Sigmoid colon (tissue), 4 donors: ENCODE results near the gene RIN1.

ENCODE experiments used
- CTCF ChIP-seq, 4 experiments: fragments of 450-650 bp in 3 of 4; fragments of 200-600 bp in 1 of 4; IDR thresholded peaks; one replicate each; pipeline ENCODE4 v1.5.1; 2016 to 2019; ENCODE audit warnings: antibody characterized with exemption in 4 of 4, mild to moderate bottlenecking in 3 of 4, moderate library complexity in 2 of 4
- POLR2A ChIP-seq, 2 donors: fragments of 450-650 bp; IDR thresholded peaks; one replicate each; pipeline ENCODE4 v1.6.1; 2016; ENCODE audit warnings: antibody characterized with exemption in 2 of 2, mild to moderate bottlenecking in 2 of 2, moderate library complexity in 2 of 2
- POLR2AphosphoS5 ChIP-seq, 4 donors: sonication (generic); formaldehyde crosslinking; IDR thresholded peaks; one replicate each; pipeline ENCODE4 v1.6.1; 2017; ENCODE audit warnings: antibody characterized with exemption in 4 of 4

DNA sequence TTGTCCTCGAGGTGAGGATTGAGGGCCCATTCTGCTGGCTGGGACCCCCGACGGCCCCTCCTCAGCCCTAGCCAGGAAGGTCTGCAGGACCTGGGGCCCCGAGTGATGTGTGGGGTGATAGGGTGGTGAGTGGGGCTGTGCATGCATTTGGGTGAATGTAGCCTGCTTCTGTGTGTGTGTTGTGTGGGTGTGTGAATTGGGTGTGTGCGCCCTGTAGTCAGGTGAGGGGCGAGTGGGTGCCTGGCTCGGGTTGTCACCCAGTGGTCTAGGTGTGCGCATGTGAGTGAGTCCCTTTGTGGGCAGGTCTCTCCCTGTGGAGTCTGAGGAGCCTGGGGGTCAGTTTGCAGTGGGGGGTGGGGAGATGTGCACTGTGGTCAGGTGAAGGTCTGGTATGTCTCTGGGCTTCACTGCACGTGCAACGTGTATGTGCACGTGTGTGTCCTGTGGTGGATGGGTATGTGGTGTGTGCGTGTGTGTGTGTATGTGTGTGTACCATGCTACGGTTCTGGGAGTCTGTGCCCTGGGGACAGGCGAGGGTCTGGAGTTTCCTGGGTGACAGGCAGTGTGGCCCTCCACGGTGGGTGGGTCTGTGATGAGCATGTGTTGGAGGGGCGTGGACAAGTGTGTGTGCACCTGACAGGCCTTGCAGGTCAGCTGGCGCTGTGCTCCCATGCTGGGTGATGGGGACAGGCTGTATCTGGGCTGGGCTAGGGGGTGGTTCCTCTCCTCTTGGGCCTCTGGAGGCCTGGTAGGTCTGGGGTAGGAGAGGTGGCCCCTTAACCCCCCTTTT lies 43.5 kb downstream of the RIN1 start:
- TF ChIP-seq POLR2A (IDR thresholded peaks at IDR 0.05) (no peak), POLR2AphosphoS5 (IDR thresholded peaks at IDR 0.05) (no peak), CTCF (IDR thresholded peaks at IDR 0.05) (no peak)
